ENCODE results near the gene ISCA2.

DNA sequence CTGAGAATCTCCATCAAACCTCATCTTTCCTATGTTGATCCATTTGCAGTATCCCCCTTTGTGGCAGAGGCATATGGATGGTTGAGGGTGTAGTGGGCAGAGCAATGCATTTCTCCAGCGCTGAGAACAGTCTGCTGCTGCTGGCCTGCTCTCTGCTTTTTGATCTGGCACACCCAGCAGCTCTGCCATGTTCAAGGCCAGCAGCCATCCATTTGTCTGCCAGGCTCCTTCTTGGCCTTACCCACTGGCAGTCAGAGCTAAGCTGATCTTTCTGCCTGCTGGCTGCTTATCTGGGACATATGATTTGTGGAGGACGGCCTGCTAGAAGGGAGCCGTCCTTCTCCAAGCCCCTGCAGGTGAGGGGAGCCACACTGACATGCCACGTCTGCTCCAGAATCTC, 17.5 kb upstream of the ISCA2 start:
- TF ChIP-seq, protein P1, sequence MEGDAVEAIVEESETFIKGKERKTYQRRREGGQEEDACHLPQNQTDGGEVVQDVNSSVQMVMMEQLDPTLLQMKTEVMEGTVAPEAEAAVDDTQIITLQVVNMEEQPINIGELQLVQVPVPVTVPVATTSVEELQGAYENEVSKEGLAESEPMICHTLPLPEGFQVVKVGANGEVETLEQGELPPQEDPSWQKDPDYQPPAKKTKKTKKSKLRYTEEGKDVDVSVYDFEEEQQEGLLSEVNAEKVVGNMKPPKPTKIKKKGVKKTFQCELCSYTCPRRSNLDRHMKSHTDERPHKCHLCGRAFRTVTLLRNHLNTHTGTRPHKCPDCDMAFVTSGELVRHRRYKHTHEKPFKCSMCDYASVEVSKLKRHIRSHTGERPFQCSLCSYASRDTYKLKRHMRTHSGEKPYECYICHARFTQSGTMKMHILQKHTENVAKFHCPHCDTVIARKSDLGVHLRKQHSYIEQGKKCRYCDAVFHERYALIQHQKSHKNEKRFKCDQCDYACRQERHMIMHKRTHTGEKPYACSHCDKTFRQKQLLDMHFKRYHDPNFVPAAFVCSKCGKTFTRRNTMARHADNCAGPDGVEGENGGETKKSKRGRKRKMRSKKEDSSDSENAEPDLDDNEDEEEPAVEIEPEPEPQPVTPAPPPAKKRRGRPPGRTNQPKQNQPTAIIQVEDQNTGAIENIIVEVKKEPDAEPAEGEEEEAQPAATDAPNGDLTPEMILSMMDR (IDR thresholded peaks at IDR 0.05; ENCODE audit: low read depth, low read length): no peak
- TF ChIP-seq POLR2A (IDR thresholded peaks at IDR 0.05; ENCODE audit: extremely low read depth, insufficient read length): no peak
